Subcutaneous adipose tissue (tissue), 4 donors: ENCODE measurements around the gene NR0B2. TPM values are rescaled to one million over a fixed set of nuclear protein-coding genes. Genes with fewer than 3 reads are reported as not detected.

Experiments
- total RNA-seq, 4 donors: library from RNA; depleted of rRNA; stranded (reverse); fragments of >200 nt; gene quantifications; one replicate each; pipeline ENCODE4 v1.1.0, GENCODE V29; 2016
- TF ChIP-seq, protein P1 (sequence below): fragments of 450-650 bp; IDR thresholded peaks from one replicate; pipeline ENCODE4 v1.5.1; 2016; ENCODE audit warnings: low read depth, mild to moderate bottlenecking, control low read depth, antibody characterized with exemption, moderate library complexity

The NR0B2 gene
- total RNA-seq, 4 donors from 2014 or later: not detected

DNA sequence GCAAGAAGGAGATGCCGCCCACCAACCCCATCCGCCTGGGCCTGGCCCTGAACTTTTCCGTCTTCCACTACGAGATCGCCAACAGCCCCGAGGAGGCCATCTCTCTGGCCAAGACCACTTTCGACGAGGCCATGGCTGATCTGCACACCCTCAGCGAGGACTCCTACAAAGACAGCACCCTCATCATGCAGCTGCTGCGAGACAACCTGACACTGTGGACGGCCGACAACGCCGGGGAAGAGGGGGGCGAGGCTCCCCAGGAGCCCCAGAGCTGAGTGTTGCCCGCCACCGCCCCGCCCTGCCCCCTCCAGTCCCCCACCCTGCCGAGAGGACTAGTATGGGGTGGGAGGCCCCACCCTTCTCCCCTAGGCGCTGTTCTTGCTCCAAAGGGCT lies 50.1 kb downstream of the NR0B2 start:
- TF ChIP-seq, protein P1, sequence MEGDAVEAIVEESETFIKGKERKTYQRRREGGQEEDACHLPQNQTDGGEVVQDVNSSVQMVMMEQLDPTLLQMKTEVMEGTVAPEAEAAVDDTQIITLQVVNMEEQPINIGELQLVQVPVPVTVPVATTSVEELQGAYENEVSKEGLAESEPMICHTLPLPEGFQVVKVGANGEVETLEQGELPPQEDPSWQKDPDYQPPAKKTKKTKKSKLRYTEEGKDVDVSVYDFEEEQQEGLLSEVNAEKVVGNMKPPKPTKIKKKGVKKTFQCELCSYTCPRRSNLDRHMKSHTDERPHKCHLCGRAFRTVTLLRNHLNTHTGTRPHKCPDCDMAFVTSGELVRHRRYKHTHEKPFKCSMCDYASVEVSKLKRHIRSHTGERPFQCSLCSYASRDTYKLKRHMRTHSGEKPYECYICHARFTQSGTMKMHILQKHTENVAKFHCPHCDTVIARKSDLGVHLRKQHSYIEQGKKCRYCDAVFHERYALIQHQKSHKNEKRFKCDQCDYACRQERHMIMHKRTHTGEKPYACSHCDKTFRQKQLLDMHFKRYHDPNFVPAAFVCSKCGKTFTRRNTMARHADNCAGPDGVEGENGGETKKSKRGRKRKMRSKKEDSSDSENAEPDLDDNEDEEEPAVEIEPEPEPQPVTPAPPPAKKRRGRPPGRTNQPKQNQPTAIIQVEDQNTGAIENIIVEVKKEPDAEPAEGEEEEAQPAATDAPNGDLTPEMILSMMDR: no peak

DNA sequence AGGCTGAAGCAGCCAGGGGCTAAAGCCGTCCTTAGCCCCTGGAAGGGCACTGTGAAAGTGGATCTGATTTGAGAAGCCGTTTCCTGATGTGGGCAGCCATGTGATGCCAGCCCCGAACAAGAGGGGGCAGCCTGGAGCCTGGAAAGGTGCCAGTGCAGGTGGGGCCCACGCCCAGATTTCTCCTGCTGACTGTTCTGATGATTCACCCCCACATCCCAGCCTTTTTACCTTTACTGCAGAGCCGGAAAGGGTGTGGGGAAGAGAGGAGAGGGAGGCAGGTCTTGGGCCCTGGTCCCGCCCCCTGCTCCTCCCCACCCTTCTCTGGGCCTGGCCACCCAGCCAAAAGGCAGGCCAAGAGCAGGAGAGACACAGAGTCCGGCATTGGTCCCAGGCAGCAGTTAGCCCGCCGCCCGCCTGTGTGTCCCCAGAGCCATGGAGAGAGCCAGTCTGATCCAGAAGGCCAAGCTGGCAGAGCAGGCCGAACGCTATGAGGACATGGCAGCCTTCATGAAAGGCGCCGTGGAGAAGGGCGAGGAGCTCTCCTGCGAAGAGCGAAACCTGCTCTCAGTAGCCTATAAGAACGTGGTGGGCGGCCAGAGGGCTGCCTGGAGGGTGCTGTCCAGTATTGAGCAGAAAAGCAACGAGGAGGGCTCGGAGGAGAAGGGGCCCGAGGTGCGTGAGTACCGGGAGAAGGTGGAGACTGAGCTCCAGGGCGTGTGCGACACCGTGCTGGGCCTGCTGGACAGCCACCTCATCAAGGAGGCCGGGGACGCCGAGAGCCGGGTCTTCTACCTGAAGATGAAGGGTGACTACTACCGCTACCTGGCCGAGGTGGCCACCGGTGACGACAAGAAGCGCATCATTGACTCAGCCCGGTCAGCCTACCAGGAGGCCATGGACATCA lies 50.7 kb downstream of the NR0B2 start, which contains the start of gene SFN:
Gene SFN, plus strand, starts transcription at position 369 of the 904 bp plus-strand sequence. Its CDS starts 64 bp downstream, at position 433.
- TF ChIP-seq, protein P1: no peak

DNA sequence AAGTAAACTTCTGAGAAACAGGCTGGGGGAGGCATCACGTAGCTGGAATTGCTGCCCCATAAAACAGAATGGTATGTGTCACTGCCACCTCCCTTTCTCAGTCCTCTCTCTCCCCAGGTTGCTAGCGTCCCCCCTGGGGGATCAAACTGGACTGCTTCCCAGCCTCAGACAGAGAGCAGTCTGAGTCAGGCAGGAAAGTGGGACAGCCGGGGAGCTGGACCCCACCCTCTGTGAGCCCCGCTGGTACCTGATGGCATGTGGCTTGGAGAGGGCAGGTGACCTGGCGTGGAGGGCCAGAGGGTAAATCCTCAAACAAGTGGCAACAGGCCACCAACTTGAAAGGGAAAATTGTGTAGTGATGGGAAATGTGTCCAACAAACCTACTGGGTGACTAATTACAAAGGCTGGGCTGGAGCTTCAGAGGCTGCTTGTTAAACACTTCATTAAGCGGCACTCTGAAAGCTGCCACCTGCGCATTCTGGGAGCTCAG lies 51.8 kb downstream of the NR0B2 start:
- TF ChIP-seq, protein P1: no peak

Other genes starting within 250 kb of the NR0B2 start
- gene ARID1A, start 218.0 kb downstream of the NR0B2 start, total RNA-seq: 10 to 100 TPM; 25.1 to 50.7 (median 31.3) TPM
- gene PIGV, start 126.0 kb downstream of the NR0B2 start, total RNA-seq: 10 to 100 TPM in 3 of 4 donors, 1 to 10 TPM in 1; 8.3 to 24.7 (median 19.2) TPM
- gene ZDHHC18, start 87.3 kb downstream of the NR0B2 start, total RNA-seq: 10 to 100 TPM; 21.4 to 40.3 (median 31.7) TPM
- gene SFN, start 50.8 kb downstream of the NR0B2 start, total RNA-seq: not detected
- 10 to 100 TPM in 2 of 4 donors, 1 to 10 TPM in 2; 8.5 to 12.2 (median 9.9) TPM for gene GPN2, start 23.7 kb downstream of the NR0B2 start, total RNA-seq
- 10 to 100 TPM in 3 of 4 donors, 1 to 10 TPM in 1; 6.2 to 20.9 (median 14.4) TPM for gene GPATCH3, start 13.5 kb downstream of the NR0B2 start, total RNA-seq
- 10 to 100 TPM; 29.7 to 51.4 (median 37.1) TPM for gene NUDC, start 7.8 kb upstream of the NR0B2 start, total RNA-seq
- not detected for gene KDF1, start 46.5 kb upstream of the NR0B2 start, total RNA-seq
- gene TRNP1, start 79.7 kb upstream of the NR0B2 start, total RNA-seq: 1 to 10 TPM in 3 of 4 donors, under 1 TPM in 1; 0.34 to 3.8 (median 1.7) TPM
- gene TENT5B, start 98.9 kb upstream of the NR0B2 start, total RNA-seq: 10 to 100 TPM in 1 of 4 donors, 1 to 10 TPM in 2, under 1 TPM in 1; 0.85 to 10.5 (median 2.6) TPM
- gene SLC9A1, start 241.2 kb upstream of the NR0B2 start, total RNA-seq: 10 to 100 TPM in 3 of 4 donors, 1 to 10 TPM in 1; 7.3 to 16.0 (median 10.9) TPM